ENCODE measurements around the gene DPP10. TPM values are rescaled to one million over a fixed set of nuclear protein-coding genes. Genes with fewer than 3 reads are reported as not detected.

Gene DPP10
- total RNA-seq, 2 donors from 2014 or later = 3.1 to 11.2 TPM

DNA sequence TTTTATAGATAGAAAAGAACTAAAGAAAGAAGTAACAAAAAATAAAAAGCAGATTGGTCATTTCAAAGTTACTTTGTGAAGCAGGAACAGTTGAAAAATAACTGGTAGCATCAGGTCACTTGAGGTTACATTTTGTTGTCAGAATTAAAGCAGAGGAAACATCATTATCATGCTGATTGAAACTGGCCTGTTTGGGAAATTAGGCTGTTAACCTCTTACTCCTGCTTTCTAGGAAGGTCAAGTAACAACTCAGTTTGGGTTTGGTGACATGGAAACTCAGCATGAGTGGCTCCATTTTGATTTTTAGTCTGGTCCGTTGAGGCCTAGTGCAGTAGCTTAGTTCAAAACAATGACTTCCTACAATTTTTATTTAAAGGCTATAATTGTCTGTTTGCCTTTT lies 1383.5 kb downstream of the DPP10 start:
- ATAC-seq = no peak
- intact Hi-C loops (cut with DNase I) = no loop called here
- TF ChIP-seq, protein P1, sequence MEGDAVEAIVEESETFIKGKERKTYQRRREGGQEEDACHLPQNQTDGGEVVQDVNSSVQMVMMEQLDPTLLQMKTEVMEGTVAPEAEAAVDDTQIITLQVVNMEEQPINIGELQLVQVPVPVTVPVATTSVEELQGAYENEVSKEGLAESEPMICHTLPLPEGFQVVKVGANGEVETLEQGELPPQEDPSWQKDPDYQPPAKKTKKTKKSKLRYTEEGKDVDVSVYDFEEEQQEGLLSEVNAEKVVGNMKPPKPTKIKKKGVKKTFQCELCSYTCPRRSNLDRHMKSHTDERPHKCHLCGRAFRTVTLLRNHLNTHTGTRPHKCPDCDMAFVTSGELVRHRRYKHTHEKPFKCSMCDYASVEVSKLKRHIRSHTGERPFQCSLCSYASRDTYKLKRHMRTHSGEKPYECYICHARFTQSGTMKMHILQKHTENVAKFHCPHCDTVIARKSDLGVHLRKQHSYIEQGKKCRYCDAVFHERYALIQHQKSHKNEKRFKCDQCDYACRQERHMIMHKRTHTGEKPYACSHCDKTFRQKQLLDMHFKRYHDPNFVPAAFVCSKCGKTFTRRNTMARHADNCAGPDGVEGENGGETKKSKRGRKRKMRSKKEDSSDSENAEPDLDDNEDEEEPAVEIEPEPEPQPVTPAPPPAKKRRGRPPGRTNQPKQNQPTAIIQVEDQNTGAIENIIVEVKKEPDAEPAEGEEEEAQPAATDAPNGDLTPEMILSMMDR (IDR thresholded peaks at IDR 0.05) = no peak
- TF ChIP-seq POLR2A (IDR thresholded peaks at IDR 0.05) = no peak

DNA sequence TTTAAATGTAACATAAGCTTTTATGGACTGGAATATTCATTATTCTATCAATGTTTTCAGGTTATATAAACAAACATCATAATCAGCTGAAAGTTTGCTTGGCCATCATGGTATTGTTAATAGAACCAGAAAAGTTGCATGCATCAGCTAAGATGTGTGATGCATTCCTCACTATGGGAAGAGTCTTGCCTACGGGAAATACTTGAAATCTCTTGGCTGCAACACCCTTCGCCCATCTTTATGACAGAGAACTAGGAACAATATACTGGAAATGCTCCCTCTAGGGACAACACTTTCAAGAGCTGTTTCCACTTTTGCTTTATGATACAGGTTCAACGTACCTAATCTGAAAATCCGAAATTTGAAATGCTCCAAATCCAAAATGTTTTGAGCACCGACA lies 1390.8 kb downstream of the DPP10 start:
- no peak for DNase-seq
- H3K27ac ChIP-seq = no peak overlapping the region
- intact Hi-C loops (cut with DNase I) = no loop called here
- no peaks in the 10 kb centered on the region for H3K36me3 ChIP-seq (replicated peaks in 1 of 2; ENCODE audit: insufficient read depth in 1 of 2, low read depth in 2 of 2)
- WGBS, 2 donors = 89% methylated on average over 5 of the region's 5 CpGs
- ATAC-seq = no peak
- TF ChIP-seq, protein P1 (IDR thresholded peaks at IDR 0.05) = no peak
- no peak for TF ChIP-seq POLR2A (IDR thresholded peaks at IDR 0.05)
- no peaks in the 10 kb centered on the region for H3K9me3 ChIP-seq
- no peaks in the 10 kb centered on the region for H3K27me3 ChIP-seq
- H3K4me1 ChIP-seq = no peaks in the 10 kb centered on the region
- no peak overlapping the region for H3K4me3 ChIP-seq

More for the DNA sequence above, 1383.5 kb downstream of the DPP10 start:
- no peak for DNase-seq
- Histone ChIP-seq H3K9me3 (no peaks in the 10 kb centered on the region), H3K27ac (no peak overlapping the region), H3K4me3 (no peak overlapping the region), H3K36me3 (replicated peaks in 1 of 2; ENCODE audit: insufficient read depth in 1 of 2, low read depth in 2 of 2) (no peaks in the 10 kb centered on the region), H3K4me1 (no peaks in the 10 kb centered on the region), H3K27me3 (no peaks in the 10 kb centered on the region)
- 80 to 88% methylated on average over 1 of the region's 1 CpG for WGBS, 2 donors

DNA sequence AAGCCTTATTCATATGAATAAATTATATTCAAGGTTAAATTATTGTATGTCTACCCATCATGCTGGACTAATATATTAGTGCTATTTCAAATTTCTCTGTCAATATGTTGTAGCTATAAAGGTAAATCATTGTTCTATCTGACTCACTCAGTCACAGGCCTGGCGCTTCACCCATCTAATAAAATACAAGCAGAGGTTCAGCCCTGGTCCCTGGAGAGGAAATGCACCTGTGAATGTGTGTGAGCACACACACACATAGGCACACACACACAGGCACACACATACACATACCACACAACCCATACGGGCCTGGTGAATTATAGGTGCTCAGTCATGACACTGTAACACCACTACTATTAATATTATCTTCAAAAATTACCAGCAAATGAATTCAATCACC lies 1396.1 kb downstream of the DPP10 start:
- Histone ChIP-seq H3K27me3 (no peaks in the 10 kb centered on the region), H3K36me3 (replicated peaks in 1 of 2; ENCODE audit: insufficient read depth in 1 of 2, low read depth in 2 of 2) (no peaks in the 10 kb centered on the region), H3K27ac (no peak overlapping the region), H3K4me3 (no peak overlapping the region), H3K9me3 (no peaks in the 10 kb centered on the region), H3K4me1 (no peaks in the 10 kb centered on the region)
- DNase-seq = no peak
- 68 to 87% methylated on average over 2 of the region's 2 CpGs for WGBS, 2 donors
- intact Hi-C loops (cut with DNase I) = no loop called here
- TF ChIP-seq, protein P1 (IDR thresholded peaks at IDR 0.05) = no peak
- no peak for TF ChIP-seq POLR2A (IDR thresholded peaks at IDR 0.05)
- ATAC-seq = no peak

DNA sequence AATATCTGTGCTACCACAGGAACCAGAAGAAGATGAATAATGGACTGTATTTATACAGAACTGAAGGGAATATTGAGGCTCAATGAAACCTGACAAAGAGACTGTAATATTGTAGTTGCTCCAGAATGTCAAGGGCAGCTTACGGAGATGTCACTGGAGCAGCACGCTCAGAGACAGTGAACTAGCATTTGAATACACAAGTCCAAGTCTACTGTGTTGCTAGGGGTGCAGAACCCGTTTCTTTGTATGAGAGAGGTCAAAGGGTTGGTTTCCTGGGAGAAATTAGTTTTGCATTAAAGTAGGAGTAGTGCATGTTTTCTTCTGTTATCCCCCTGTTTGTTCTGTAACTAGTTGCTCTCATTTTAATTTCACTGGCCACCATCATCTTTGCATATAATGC lies 1399.9 kb downstream of the DPP10 start:
- ATAC-seq (no peak), DNase-seq (no peak)
- WGBS, 2 donors = 90 to 91% methylated on average over 3 of the region's 3 CpGs
- Histone ChIP-seq H3K27me3 (no peaks in the 10 kb centered on the region), H3K4me1 (no peaks in the 10 kb centered on the region), H3K27ac (no peak overlapping the region), H3K9me3 (no peaks in the 10 kb centered on the region), H3K4me3 (no peak overlapping the region), H3K36me3 (replicated peaks in 1 of 2; ENCODE audit: insufficient read depth in 1 of 2, low read depth in 2 of 2) (no peaks in the 10 kb centered on the region)
- intact Hi-C loops (cut with DNase I) = no loop called here
- TF ChIP-seq, protein P1 (IDR thresholded peaks at IDR 0.05) = no peak
- TF ChIP-seq POLR2A (IDR thresholded peaks at IDR 0.05) = no peak

DNA sequence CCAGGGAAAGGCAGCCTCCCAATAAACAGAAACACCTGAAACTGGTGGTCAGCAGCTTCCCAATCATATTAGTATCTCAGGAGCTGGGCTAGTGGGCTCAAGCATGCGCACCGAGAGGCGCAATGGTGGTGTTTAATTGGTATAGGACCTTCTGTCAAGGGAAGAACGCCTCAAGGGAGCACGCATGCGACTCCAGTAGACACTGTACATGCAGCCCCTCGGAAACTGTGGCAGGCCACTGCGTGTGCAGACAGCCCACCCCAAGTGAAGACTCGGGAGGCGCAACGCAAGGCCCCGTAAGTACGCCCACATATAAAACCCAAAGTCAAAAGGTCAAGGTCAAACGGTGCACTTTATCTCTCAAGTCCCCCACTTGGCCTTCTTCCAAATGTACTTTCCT lies 1405.8 kb downstream of the DPP10 start:
- WGBS, 2 donors = 89 to 91% methylated on average over 14 of the region's 14 CpGs
- no peaks in the 10 kb centered on the region for H3K27me3 ChIP-seq
- ATAC-seq (no peak), DNase-seq (no peak)
- H3K4me3 ChIP-seq = no peak overlapping the region
- TF ChIP-seq POLR2A (IDR thresholded peaks at IDR 0.05) = no peak
- TF ChIP-seq, protein P1 (IDR thresholded peaks at IDR 0.05) = no peak
- H3K9me3 ChIP-seq = no peaks in the 10 kb centered on the region
- no peaks in the 10 kb centered on the region for H3K4me1 ChIP-seq
- no peak overlapping the region for H3K27ac ChIP-seq
- intact Hi-C loops (cut with DNase I) = no loop called here
- no peaks in the 10 kb centered on the region for H3K36me3 ChIP-seq (replicated peaks in 1 of 2; ENCODE audit: insufficient read depth in 1 of 2, low read depth in 2 of 2)

All from body of pancreas (tissue), 4 donors.